22Rv1 (cell line): ENCODE data around the gene XCL1.
"Not testable (repeated sequence)": the region's sequence is repeated elsewhere in the genome, so short reads cannot be mapped to it uniquely, and the experiment has no call there.

ENCODE experiments used
- CTCF ChIP-seq: fragments of 450-650 bp; IDR thresholded peaks from 2 replicates; pipeline ENCODE4 v1.5.1; 2017; ENCODE audit warnings: mild to moderate bottlenecking
- ZFX ChIP-seq: fragments of 450-650 bp; IDR thresholded peaks from 2 replicates; pipeline ENCODE4 v1.6.1; 2017; ENCODE audit warnings: antibody characterized with exemption, borderline replicate concordance

DNA sequence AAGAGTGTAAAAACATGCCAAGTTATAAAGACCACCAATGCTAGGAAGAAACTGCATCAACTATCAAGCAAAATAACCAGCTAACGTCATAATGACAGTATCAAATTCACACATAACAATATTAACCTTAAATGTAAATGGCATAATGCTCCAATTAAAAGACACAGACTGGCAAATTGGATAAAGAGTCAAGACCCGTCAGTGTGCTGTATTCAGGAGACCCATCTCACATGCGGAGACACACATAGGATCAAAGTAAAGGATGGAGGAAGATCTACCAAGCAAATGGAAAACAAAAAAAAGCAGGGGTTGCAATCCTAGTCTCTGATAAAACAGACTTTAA, 29.9 kb upstream of the XCL1 start:
- not testable (repeated sequence) for TF ChIP-seq CTCF, ZFX
